Measurements from ENCODE around the gene MED4.

DNA sequence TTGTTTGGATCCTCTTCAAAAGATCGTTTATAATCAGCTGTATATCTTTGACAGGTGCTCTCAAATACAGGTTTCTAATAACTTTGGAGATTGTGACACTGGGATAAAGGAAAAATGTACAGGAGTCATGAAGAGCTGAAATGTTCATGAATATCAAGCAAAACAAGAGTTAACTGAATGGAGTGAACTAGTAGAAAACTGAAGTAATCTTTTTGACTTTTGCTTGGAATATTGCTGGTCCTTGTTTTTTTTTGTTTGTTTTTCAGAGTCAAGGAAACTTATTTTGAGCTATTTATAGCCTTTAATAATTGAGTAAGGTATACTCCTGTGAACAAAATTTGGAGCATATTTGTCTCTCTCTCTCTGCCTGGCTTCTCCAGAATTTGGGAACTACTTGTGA, 25.3 kb downstream of the MED4 start:
- TF ChIP-seq, protein P1, sequence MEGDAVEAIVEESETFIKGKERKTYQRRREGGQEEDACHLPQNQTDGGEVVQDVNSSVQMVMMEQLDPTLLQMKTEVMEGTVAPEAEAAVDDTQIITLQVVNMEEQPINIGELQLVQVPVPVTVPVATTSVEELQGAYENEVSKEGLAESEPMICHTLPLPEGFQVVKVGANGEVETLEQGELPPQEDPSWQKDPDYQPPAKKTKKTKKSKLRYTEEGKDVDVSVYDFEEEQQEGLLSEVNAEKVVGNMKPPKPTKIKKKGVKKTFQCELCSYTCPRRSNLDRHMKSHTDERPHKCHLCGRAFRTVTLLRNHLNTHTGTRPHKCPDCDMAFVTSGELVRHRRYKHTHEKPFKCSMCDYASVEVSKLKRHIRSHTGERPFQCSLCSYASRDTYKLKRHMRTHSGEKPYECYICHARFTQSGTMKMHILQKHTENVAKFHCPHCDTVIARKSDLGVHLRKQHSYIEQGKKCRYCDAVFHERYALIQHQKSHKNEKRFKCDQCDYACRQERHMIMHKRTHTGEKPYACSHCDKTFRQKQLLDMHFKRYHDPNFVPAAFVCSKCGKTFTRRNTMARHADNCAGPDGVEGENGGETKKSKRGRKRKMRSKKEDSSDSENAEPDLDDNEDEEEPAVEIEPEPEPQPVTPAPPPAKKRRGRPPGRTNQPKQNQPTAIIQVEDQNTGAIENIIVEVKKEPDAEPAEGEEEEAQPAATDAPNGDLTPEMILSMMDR (IDR thresholded peaks at IDR 0.05 in 8 of 11, conservative IDR thresholded peaks at IDR 0.05 in 3 of 11) = no peak
- no peak for TF ChIP-seq POLR2A (IDR thresholded peaks at IDR 0.05)

Data from spleen (tissue), 7 donors.